Fibroblast of lung (primary cell): ENCODE results near the gene PGC.

Experiments used
- CTCF ChIP-seq, 2 donors: IDR thresholded peaks in 1 of 2; conservative IDR thresholded peaks in 1 of 2; 1 replicate in 1 of 2; 2 replicates in 1 of 2; pipeline ENCODE4 v1.5.1; 2011 to 2012; ENCODE audit warnings: low read length in 2 of 2, control low read depth in 1 of 2, inconsistent platforms in 1 of 2, low read depth in 1 of 2, mild to moderate bottlenecking in 1 of 2
- EZH2 ChIP-seq: IDR thresholded peaks from 2 replicates; pipeline ENCODE4 v1.5.1; 2012; ENCODE audit warnings: low read length, control low read depth, mild to moderate bottlenecking; ENCODE audit errors: missing control alignments

GRCh38 chr6:41790045-41790444, 42.8 kb upstream of the PGC start:
- no peak for TF ChIP-seq CTCF (conservative IDR thresholded peaks at IDR 0.05 in 1 of 2, IDR thresholded peaks at IDR 0.05 in 1 of 2; ENCODE audit: low read depth in 1 of 2, low read length in 2 of 2)
- TF ChIP-seq EZH2, result no peak
